ENCODE measurements around the gene TAMALIN. TPM values are rescaled to one million over a fixed set of nuclear protein-coding genes. Genes with fewer than 3 reads are reported as not detected.

TAMALIN gene
- total RNA-seq, 1 donor from 2014 or later: 23.2 TPM

GRCh38 chr12:51994959-51995358 is 11.8 kb upstream of the TAMALIN start:
- Mint-ChIP-seq H3K9me3 (no peaks in the 10 kb centered on the region), H3K4me3 (no peak overlapping the region), H3K27ac (ENCODE audit: unreplicated experiment) (no peak overlapping the region), H3K36me3 (ENCODE audit: low read depth) (peaks cover 14% of the 10 kb centered on the region), H3K4me1 (peaks cover 19% of the 10 kb centered on the region), H3K27me3 (ENCODE audit: low read depth) (no peaks in the 10 kb centered on the region)
- no peak for TF ChIP-seq CTCF (conservative IDR thresholded peaks at IDR 0.05)
- DNase-seq (ENCODE audit: low read depth, low spot score): no peak

GRCh38 chr12:51997136-51997535 is 9.6 kb upstream of the TAMALIN start:
- H3K9me3 Mint-ChIP-seq: no peaks in the 10 kb centered on the region
- peaks cover 19% of the 10 kb centered on the region for H3K4me1 Mint-ChIP-seq
- DNase-seq (ENCODE audit: low read depth, low spot score): no peak
- H3K36me3 Mint-ChIP-seq (ENCODE audit: low read depth): peaks cover 14% of the 10 kb centered on the region
- peak overlapping the region; percentile 24 for H3K27ac Mint-ChIP-seq (ENCODE audit: unreplicated experiment)
- no peak overlapping the region for H3K4me3 Mint-ChIP-seq
- H3K27me3 Mint-ChIP-seq (ENCODE audit: low read depth): no peaks in the 10 kb centered on the region
- TF ChIP-seq CTCF (conservative IDR thresholded peaks at IDR 0.05): no peak

- no peak for DNase-seq (ENCODE audit: low read depth, low spot score)
- TF ChIP-seq CTCF (conservative IDR thresholded peaks at IDR 0.05): no peak
- peaks cover 40% of the 10 kb centered on the region for H3K27me3 Mint-ChIP-seq (ENCODE audit: low read depth)
- H3K4me3 Mint-ChIP-seq: peak overlapping the region; percentile 25
- peaks cover 6% of the 10 kb centered on the region for H3K36me3 Mint-ChIP-seq (ENCODE audit: low read depth)
- H3K27ac Mint-ChIP-seq (ENCODE audit: unreplicated experiment): no peak overlapping the region
- peaks cover 33% of the 10 kb centered on the region for H3K4me1 Mint-ChIP-seq
- H3K9me3 Mint-ChIP-seq: no peaks in the 10 kb centered on the region
These were observed 3.7 kb upstream of the TAMALIN start for GRCh38 chr12:52003016-52003550.

- DNase-seq (ENCODE audit: low read depth, low spot score): no peak
These were observed 3.2 kb upstream of the TAMALIN start for GRCh38 chr12:52003591-52003990.

GRCh38 chr12:52004042-52004648 is 2.6 kb upstream of the TAMALIN start:
- peaks cover 4% of the 10 kb centered on the region for H3K36me3 Mint-ChIP-seq (ENCODE audit: low read depth)
- peak overlapping the region; percentile 25 for H3K4me3 Mint-ChIP-seq
- H3K27me3 Mint-ChIP-seq (ENCODE audit: low read depth): peaks cover 45% of the 10 kb centered on the region
- H3K27ac Mint-ChIP-seq (ENCODE audit: unreplicated experiment): no peak overlapping the region
- TF ChIP-seq CTCF (conservative IDR thresholded peaks at IDR 0.05): peak; percentile 67
- peaks cover 40% of the 10 kb centered on the region for H3K4me1 Mint-ChIP-seq
- peak; percentile 42 for DNase-seq (ENCODE audit: low read depth, low spot score)
- no peaks in the 10 kb centered on the region for H3K9me3 Mint-ChIP-seq

More at GRCh38 chr12:52003591-52003990, 3.2 kb upstream of the TAMALIN start:
- Mint-ChIP-seq H3K27ac (ENCODE audit: unreplicated experiment) (no peak overlapping the region), H3K27me3 (ENCODE audit: low read depth) (peaks cover 45% of the 10 kb centered on the region), H3K4me1 (peaks cover 38% of the 10 kb centered on the region), H3K4me3 (peak overlapping the region; percentile 25), H3K9me3 (no peaks in the 10 kb centered on the region), H3K36me3 (ENCODE audit: low read depth) (peaks cover 6% of the 10 kb centered on the region)
- no peak for TF ChIP-seq CTCF (conservative IDR thresholded peaks at IDR 0.05)
